Fibroblast of lung (primary cell): ENCODE data around the gene LRRC8D. TPM values are rescaled to one million over a fixed set of nuclear protein-coding genes. Genes with fewer than 3 reads are reported as not detected.
A peak's percentile ranks its signal among the peaks of the same experiment; 100 is the strongest.

Experiments used
- DNase-seq, 2 donors: peaks; one replicate each; pipeline versions ENCODE4 v3.0.0 to v3.0.0-alpha.2; 2010; ENCODE audit warnings: low read depth in 2 of 2
- H2AFZ ChIP-seq: 2 replicates; pipeline ENCODE4 v1.5.1; 2012; ENCODE audit warnings: low read length, control low read depth, inconsistent platforms
- H3K27ac ChIP-seq: 2 replicates; pipeline ENCODE4 v1.5.1; 2011; ENCODE audit warnings: low read length, control low read depth; ENCODE audit not compliant: insufficient read depth
- H3K27me3 ChIP-seq: 2 replicates; pipeline ENCODE4 v1.5.1; 2011; ENCODE audit warnings: mild to moderate bottlenecking, low read length; ENCODE audit not compliant: control insufficient read depth, insufficient read depth
- H3K36me3 ChIP-seq: 2 replicates; pipeline ENCODE4 v1.5.1; 2011; ENCODE audit warnings: low read length; ENCODE audit not compliant: control insufficient read depth, insufficient read depth
- H3K4me1 ChIP-seq: 2 replicates; pipeline ENCODE4 v1.5.1; 2011; ENCODE audit warnings: low read length; ENCODE audit not compliant: control insufficient read depth, insufficient read depth; ENCODE audit errors: extremely low read depth
- H3K4me2 ChIP-seq: 2 replicates; pipeline ENCODE4 v1.5.1; 2011; ENCODE audit warnings: low read length, control low read depth; ENCODE audit not compliant: insufficient read depth; ENCODE audit errors: extremely low read depth
- H3K4me3 ChIP-seq, 4 experiments: fragments of 200-600 bp in 1 of 4; sonication (generic) in 1 of 4; replicated peaks in 1 of 4; 2 replicates each; pipeline ENCODE4 v1.5.1; 2011 to 2016; ENCODE audit warnings: low read length in 4 of 4, low read depth in 3 of 4, mild to moderate bottlenecking in 3 of 4, control low read depth in 2 of 4, inconsistent platforms in 1 of 4, mixed read lengths in 1 of 4; ENCODE audit not compliant: insufficient read depth in 1 of 4; ENCODE audit errors: control extremely low read depth in 1 of 4
- H3K79me2 ChIP-seq: 2 replicates; pipeline ENCODE4 v1.5.1; 2012; ENCODE audit warnings: mild to moderate bottlenecking, low read length, inconsistent platforms; ENCODE audit not compliant: control insufficient read depth, insufficient read depth
- H3K9ac ChIP-seq: 2 replicates; pipeline ENCODE4 v1.5.1; 2011; ENCODE audit warnings: mild to moderate bottlenecking, low read length, control low read depth; ENCODE audit not compliant: insufficient read depth
- H3K9me3 ChIP-seq: 2 replicates; pipeline ENCODE4 v1.5.1; 2012; ENCODE audit warnings: low read depth, low read length; ENCODE audit not compliant: control insufficient read depth, insufficient read depth
- H4K20me1 ChIP-seq: 2 replicates; pipeline ENCODE4 v1.5.1; 2011; ENCODE audit warnings: low read length; ENCODE audit not compliant: control insufficient read depth, insufficient read depth; ENCODE audit errors: extremely low read depth
- EZH2 ChIP-seq: IDR thresholded peaks from 2 replicates; pipeline ENCODE4 v1.5.1; 2012; ENCODE audit warnings: low read length, control low read depth, mild to moderate bottlenecking; ENCODE audit errors: missing control alignments
- polyA plus RNA-seq, 2 donors: library from polyadenylated mRNA; depleted of rRNA in 1 of 2; stranded (reverse) in 1 of 2; unstranded in 1 of 2; fragments of >200 nt; gene quantifications; 2 replicates each; pipeline ENCODE4 v1.2.1, GENCODE V29; 2011 to 2012; ENCODE audit warnings: missing spikeins in 1 of 2
- total RNA-seq: library from RNA; depleted of rRNA; stranded (reverse); fragments of >200 nt; gene quantifications from 2 replicates; pipeline ENCODE4 v1.2.1, GENCODE V29; 2014
- TF ChIP-seq, protein P1 (sequence below), 2 donors: IDR thresholded peaks in 1 of 2; conservative IDR thresholded peaks in 1 of 2; 1 replicate in 1 of 2; 2 replicates in 1 of 2; pipeline ENCODE4 v1.5.1; 2011 to 2012; ENCODE audit warnings: low read length in 2 of 2, control low read depth in 1 of 2, inconsistent platforms in 1 of 2, low read depth in 1 of 2, mild to moderate bottlenecking in 1 of 2

The LRRC8D gene
- total and polyA plus RNA-seq, 2 donors (not counting 1 experiment from before 2014, with no cell fraction given) = 41.0 to 58.1 TPM

DNA sequence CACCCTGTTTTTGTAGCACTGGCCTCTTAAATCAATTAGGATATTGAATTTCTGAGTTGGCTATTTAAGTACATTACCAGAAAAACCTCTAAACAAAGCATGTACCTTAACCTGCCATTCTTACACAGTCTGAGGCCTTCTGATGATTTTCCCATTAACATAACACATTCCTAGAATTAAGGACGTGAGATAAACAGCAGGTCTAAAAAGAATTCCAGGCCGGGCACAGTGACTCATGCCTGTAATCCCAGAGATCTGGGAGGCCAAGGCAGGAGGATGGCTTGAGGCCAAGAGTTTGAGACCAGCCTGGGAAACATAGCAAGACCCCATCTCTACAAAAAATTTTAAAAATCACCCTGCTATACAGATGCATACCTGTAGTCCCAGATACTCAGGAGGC is 18.0 kb upstream of the LRRC8D start:
- Histone ChIP-seq H3K9ac (no peak overlapping the region), H3K9me3 (no peaks in the 10 kb centered on the region), H3K79me2 (no peaks in the 10 kb centered on the region), H3K4me1 (no peaks in the 10 kb centered on the region), H4K20me1 (no peaks in the 10 kb centered on the region), H2AFZ (no peak overlapping the region), H3K4me3 (no peak overlapping the region), H3K36me3 (no peaks in the 10 kb centered on the region), H3K27ac (no peak overlapping the region), H3K4me2 (no peak overlapping the region), H3K27me3 (no peaks in the 10 kb centered on the region)
- TF ChIP-seq, protein P1, sequence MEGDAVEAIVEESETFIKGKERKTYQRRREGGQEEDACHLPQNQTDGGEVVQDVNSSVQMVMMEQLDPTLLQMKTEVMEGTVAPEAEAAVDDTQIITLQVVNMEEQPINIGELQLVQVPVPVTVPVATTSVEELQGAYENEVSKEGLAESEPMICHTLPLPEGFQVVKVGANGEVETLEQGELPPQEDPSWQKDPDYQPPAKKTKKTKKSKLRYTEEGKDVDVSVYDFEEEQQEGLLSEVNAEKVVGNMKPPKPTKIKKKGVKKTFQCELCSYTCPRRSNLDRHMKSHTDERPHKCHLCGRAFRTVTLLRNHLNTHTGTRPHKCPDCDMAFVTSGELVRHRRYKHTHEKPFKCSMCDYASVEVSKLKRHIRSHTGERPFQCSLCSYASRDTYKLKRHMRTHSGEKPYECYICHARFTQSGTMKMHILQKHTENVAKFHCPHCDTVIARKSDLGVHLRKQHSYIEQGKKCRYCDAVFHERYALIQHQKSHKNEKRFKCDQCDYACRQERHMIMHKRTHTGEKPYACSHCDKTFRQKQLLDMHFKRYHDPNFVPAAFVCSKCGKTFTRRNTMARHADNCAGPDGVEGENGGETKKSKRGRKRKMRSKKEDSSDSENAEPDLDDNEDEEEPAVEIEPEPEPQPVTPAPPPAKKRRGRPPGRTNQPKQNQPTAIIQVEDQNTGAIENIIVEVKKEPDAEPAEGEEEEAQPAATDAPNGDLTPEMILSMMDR (conservative IDR thresholded peaks at IDR 0.05 in 1 of 2, IDR thresholded peaks at IDR 0.05 in 1 of 2; ENCODE audit: low read depth in 1 of 2, low read length in 2 of 2) = no peak
- TF ChIP-seq EZH2 = no peak
- peak in 1 of 2 donors; percentile 35 for DNase-seq

DNA sequence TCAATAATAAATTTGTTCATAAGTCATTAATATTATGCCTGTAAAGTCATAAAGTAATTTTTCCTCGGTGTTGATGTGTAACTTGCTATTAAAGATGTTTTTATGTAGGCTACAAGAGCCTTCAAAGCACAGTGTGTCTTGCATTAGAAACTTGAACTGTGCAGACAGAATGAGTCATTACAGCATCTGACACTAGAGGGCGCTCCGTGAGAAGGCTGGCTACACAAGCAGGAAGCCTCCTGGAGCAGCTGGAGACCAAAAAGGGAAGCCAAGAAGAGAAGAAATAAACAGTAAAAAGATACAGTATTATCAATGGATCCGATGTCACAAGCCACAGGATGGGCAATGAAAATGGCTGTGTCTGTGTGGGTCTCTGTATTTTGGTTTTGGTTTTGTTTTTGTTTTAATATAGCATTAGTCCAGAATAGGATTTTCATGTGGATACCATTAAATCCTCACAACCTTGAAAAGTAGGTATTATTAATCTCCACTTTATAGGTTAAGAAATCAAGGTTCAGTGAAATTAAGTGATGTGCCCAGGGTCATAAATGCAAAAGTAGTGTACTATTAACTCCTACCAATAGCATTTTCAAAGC is 16.1 kb upstream of the LRRC8D start:
- H2AFZ ChIP-seq = no peak overlapping the region
- no peak overlapping the region for H3K4me3 ChIP-seq
- no peaks in the 10 kb centered on the region for H3K79me2 ChIP-seq
- H3K9ac ChIP-seq = no peak overlapping the region
- H3K9me3 ChIP-seq = no peaks in the 10 kb centered on the region
- no peaks in the 10 kb centered on the region for H3K36me3 ChIP-seq
- no peaks in the 10 kb centered on the region for H4K20me1 ChIP-seq
- DNase-seq = peak; percentile 69 to 87
- TF ChIP-seq, protein P1 (conservative IDR thresholded peaks at IDR 0.05 in 1 of 2, IDR thresholded peaks at IDR 0.05 in 1 of 2; ENCODE audit: low read depth in 1 of 2, low read length in 2 of 2) = peak; percentile 93 to 96
- no peak for TF ChIP-seq EZH2
- H3K4me2 ChIP-seq = no peak overlapping the region
- H3K4me1 ChIP-seq = no peaks in the 10 kb centered on the region
- no peak overlapping the region for H3K27ac ChIP-seq
- no peaks in the 10 kb centered on the region for H3K27me3 ChIP-seq

DNA sequence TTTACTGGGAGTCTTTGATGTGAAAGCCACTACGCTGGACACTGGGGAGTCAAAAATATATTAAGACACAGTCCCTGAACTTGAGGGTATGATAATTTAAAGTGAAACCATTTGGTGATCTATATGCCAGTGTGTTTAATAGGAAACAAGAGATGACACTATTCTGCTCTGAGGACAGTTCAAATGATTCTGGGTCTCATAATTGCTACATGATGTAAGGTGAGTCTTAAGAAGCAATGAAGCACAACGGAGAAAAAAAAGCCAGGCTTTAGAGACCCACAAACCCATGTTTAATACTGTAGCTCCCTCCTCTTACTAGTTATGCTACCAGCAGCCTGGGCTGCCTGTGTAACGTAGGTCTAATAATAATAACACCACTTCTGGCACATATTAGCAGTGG is 14.2 kb upstream of the LRRC8D start:
- no peak for TF ChIP-seq EZH2
- TF ChIP-seq, protein P1 (conservative IDR thresholded peaks at IDR 0.05 in 1 of 2, IDR thresholded peaks at IDR 0.05 in 1 of 2; ENCODE audit: low read depth in 1 of 2, low read length in 2 of 2) = no peak
- Histone ChIP-seq H3K27me3 (no peaks in the 10 kb centered on the region), H3K9ac (no peak overlapping the region), H2AFZ (no peak overlapping the region), H3K4me3 (no peak overlapping the region), H3K27ac (no peak overlapping the region), H3K4me2 (no peak overlapping the region), H3K79me2 (no peaks in the 10 kb centered on the region), H3K9me3 (no peaks in the 10 kb centered on the region), H3K36me3 (no peaks in the 10 kb centered on the region), H3K4me1 (no peaks in the 10 kb centered on the region), H4K20me1 (no peaks in the 10 kb centered on the region)
- no peak for DNase-seq
